ENCODE results near the gene KCNK2.

GRCh38 chr1:215215846-215216245 lies 133.3 kb downstream of the KCNK2 start:
- TF ChIP-seq CTCF (conservative IDR thresholded peaks at IDR 0.05 in 1 of 2, IDR thresholded peaks at IDR 0.05 in 1 of 2; ENCODE audit: extremely low read depth in 1 of 2, insufficient read depth in 1 of 2, low read depth in 1 of 2, low read length in 2 of 2) (no peak), EZH2 (IDR thresholded peaks at IDR 0.05; ENCODE audit: borderline replicate concordance, low read length) (no peak)

Data from mammary epithelial cell (primary cell).